Measurements from ENCODE around the gene MAP2K7.

The MAP2K7 gene

GRCh38 chr19:7905268-7905667 lies 1.6 kb downstream of the MAP2K7 start:
- no peak overlapping the region for H3K27ac ChIP-seq
- DNase-seq (ENCODE audit: low read depth, low spot score), result no peak

GRCh38 chr19:7905859-7906258 lies 2.2 kb downstream of the MAP2K7 start:
- H3K27ac ChIP-seq, result no peak overlapping the region
- no peak for DNase-seq (ENCODE audit: low read depth, low spot score)

DNA sequence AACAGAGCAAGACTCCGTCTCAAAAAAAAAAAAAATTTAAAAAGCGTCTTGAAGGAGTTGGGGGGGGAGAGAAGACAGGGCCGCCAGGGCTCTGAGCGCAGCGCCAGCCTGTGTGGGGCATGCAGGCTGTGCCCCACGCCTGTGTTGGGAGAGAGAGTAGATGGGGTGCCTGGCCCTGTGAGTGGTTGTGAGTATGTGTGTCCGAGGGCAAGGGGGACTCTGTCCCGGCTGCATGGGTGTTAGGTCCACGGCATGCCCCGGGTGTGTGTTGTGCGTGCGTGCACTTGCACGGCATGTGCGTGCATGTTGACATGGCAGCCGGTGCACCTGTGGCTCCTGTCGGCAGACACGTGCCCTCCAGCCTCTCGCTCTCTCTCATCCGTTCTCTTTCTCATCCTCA lies 3.4 kb downstream of the MAP2K7 start:
- no peak for DNase-seq (ENCODE audit: low read depth, low spot score)
- no peak overlapping the region for H3K27ac ChIP-seq

DNA sequence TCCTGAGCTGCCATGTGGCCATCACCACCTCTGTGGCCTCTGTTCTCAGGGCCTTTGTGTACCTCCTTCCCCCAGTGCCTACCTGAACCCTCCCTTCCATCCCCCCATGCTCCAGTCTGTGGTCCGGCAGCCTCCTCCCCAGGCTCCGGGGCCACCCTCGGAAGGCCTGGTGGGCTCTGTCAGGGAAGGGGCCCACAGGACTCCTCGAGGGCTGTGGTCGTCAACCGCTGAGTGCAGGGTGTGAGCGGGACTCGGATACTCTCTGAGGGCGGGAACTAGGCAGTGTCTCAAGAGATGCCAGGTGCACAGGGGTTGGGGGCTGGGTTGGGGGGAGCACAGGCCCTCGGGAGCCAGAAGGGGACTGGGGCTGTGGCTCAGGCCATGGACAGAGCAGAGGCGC lies 3.9 kb downstream of the MAP2K7 start:
- DNase-seq (ENCODE audit: low read depth, low spot score), result no peak
- no peak overlapping the region for H3K27ac ChIP-seq

GRCh38 chr19:7908078-7908699 lies 4.5 kb downstream of the MAP2K7 start:
- DNase-seq (ENCODE audit: low read depth, low spot score), result no peak
- H3K27ac ChIP-seq, result no peak overlapping the region

DNA sequence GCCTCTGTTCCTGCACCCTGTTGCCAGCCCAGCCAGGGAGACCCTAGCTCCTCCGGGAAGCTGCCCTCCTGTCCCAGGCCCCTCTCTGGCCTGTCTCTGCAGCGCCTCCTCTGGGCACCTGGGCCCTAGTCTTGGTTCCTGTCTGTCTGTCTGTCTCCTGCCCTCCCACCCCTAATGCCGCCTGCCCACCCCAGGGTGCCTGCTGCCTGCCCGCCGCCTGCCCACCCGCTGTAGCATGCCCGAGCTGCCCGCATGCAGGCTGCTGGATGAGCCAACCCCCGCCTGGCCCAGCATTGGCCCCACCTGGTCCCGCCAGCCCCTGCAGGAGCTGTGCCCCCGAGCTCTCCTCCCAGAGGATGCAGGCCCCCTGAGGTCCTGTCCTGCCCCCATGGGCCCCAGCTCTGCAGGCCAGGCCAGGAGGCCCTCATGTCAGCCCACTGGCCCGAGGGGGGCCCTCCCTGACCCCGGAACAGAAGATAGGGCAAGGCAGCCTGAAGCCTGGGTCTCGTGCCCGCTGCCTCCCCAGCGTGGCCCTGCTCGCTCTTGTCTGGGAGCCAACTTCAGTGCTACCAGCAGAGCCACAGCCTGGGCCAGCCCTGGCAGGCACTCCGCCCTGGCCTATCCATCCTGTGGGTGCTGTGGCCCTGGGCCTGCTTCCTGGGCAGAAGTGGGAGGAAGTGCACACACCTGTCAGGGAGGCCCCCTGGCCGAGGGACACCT lies 5.2 kb downstream of the MAP2K7 start:
- DNase-seq (ENCODE audit: low read depth, low spot score), result no peak
- H3K27ac ChIP-seq, result no peak overlapping the region

GRCh38 chr19:7909471-7910067 lies 5.9 kb downstream of the MAP2K7 start:
- no peak for DNase-seq (ENCODE audit: low read depth, low spot score)
- H3K27ac ChIP-seq, result no peak overlapping the region

GRCh38 chr19:7910321-7911161 lies 6.9 kb downstream of the MAP2K7 start:
- DNase-seq (ENCODE audit: low read depth, low spot score), result no peak
- H3K27ac ChIP-seq, result no peak overlapping the region

GRCh38 chr19:7911508-7912143 lies 7.9 kb downstream of the MAP2K7 start:
- H3K27ac ChIP-seq, result no peak overlapping the region

GRCh38 chr19:7912144-7912696 lies 8.5 kb downstream of the MAP2K7 start:
- no peak overlapping the region for H3K27ac ChIP-seq
- no peak for DNase-seq (ENCODE audit: low read depth, low spot score)

More at GRCh38 chr19:7911508-7912143, 7.9 kb downstream of the MAP2K7 start:
- no peak for DNase-seq (ENCODE audit: low read depth, low spot score)

DNA sequence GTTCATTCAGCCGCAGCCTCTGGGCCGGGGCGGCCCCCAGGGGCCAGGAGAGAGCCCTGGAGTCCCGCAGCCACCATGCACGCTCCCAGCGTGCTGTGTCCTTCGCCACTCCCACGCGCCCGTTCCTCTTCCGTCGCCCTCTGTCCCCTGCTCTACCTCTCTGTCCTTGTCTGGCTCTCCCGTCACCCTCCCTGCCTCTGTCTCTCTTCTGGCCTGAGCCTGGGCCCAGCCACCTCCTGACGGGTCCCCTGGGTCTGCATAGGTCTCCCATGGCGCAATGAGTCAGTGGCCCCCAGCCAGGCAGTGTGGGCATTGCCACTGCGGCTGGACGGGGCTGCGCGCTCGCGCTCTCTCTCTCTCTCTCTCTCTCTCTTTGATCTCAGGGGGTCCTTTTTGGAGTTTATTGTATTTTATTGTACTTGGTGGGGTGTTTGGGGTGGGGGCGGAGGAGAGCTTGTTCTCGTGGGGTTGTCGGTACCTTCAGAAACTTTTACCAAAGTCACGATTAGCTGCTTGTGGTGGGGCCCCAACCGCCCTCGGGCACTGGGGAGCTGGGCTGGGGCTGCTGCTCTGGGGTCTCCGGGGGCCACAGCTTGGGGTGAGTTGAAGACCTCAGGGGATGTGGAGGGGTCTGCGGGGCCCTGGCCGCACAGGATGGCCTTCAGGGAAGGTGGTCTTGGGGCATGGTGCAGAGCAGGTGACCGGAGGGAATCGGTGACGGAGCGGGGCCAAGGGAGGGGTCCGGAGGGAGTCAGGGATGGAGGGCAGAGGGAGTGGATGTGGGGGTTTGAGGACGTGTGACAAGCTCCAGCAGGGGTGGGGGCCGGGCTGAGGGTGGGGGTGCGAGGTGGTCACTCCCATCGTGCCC lies 9.3 kb downstream of the MAP2K7 start:
- H3K27ac ChIP-seq, result no peak overlapping the region

DNA sequence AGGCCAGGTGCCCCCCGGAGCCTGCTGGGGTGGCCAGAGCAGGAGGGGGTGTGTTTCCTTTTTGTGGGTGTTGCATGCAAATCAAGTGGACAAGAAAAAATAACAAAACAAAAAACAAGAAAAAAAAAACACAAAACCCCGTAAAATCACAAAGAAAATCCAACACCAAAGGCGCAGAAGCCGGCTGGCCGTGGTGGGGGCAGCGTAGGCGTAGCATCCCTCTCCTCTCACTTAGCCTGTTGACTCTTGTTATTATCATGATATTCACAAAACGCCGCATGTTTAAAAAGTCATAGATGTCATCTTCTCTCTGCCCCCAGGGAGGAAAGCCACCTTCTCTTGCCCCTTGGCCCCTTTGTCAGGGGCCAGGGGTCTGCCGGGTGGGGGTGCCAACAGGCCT lies 10.0 kb downstream of the MAP2K7 start:
- H3K27ac ChIP-seq, result no peak overlapping the region
- no peak for DNase-seq (ENCODE audit: low read depth, low spot score)

More for the DNA sequence above, 9.3 kb downstream of the MAP2K7 start:
- no peak for DNase-seq (ENCODE audit: low read depth, low spot score)

- H3K27ac ChIP-seq, result no peak overlapping the region
- DNase-seq (ENCODE audit: low read depth, low spot score), result no peak
These were observed 10.4 kb downstream of the MAP2K7 start for GRCh38 chr19:7914099-7914498.

- H3K27ac ChIP-seq, result no peak within 1 kb of the TSS
- DNase-seq (ENCODE audit: low read depth, low spot score), result no peak
These were observed 10.9 kb downstream of the MAP2K7 start, which contains the start of gene TGFBR3L for GRCh38 chr19:7914598-7915045. Gene TGFBR3L (plus strand): TSS chr19:7914830.

DNA sequence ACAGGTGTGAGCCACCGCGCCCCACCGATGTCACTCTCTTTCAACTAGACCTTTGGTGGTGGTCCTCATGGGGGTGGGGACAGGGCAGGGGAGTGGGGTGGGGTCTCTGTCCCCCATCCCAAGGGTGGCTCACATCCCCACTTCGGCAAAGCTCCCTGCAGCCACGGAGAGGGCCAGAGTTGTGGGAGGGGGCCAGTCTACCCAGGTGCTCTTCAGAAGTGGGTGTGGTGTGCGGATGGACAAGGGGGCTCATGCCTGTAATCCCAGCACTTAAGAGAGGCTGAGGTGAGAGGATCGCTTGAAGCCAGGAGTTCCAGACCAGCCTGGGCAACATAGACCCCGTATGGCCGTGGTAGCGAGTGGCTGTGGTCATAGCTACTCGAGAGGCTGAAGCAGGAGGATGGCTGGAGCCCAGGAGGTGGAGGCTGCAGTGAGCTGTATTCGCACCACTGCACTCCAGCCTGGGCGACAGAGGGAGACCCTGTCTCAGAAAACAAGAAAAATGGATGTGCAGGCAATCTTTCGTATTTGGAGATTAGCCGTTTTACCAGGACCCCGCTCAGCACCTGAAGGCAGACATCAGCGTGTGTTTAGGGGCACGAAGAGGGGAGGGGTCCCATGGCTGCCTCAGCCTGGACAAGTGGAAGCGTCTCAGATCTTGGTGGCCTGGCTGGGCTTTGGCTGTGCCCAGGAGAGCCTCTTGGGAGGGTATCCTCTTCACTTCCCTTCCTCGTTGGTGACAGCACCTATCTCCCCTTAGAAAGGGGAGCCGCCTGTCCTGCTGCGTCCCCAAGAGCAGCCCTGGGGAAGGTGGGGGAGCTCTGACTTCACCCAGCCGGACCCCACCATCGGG lies 11.8 kb downstream of the MAP2K7 start:
- no peak overlapping the region for H3K27ac ChIP-seq
- no peak for DNase-seq (ENCODE audit: low read depth, low spot score)

DNA sequence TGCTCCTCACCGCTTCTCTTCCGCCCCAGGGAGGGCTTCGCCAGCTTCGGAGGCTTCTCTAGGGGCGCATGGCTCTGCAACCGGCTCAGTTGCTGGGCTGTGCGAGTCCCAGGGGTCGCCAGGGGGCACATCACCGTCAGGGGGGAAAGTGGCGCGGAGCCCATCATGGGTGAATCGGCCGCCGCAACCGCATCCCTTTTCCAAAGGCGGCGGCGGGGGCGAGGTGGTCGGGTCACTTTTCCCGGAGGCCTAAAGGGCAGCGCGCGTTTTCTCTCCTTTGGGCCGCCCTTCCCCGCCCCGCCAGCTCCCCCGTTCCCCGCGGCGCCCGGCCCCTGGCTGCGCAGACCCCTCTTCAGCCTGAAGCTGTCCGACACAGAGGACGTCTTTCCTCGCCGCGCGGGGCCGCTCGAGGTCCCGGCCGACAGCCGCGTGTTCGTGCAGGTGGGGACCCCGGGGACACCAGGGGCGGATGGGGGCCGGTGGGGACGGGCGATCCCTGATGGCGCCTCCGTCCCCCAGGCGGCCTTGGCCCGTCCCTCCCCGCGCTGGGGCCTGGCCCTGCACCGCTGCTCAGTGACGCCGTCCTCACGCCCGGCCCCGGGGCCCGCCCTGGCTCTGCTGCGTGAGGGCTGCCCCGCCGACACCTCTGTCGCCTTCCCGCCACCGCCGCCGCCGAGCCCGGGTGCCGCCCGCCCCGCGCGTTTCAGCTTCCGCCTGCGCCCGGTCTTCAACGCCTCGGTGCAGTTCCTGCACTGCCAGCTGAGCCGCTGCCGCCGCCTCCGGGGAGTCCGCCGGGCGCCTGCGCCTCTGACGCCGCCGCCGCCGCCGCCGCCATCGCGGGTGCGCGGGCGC lies 12.7 kb downstream of the MAP2K7 start:
- DNase-seq (ENCODE audit: low read depth, low spot score), result no peak
- H3K27ac ChIP-seq, result peak overlapping the region; percentile 22

DNA sequence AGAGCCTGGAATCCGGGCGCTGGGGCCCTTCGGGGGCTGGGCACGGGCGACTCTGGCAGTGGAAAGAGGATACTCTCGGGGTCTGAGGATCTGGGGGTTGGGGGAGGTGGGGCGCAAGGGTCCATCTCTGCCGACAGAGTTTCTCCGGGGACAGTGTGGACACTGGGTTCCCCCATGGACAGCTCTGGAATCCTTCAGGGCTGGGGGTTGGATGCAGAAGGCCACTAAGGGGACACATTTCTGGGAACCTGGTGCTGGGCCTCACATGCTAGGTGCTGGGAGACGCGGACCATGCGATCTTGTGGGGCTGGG lies 13.2 kb downstream of the MAP2K7 start:
- peak overlapping the region; percentile 22 for H3K27ac ChIP-seq
- DNase-seq (ENCODE audit: low read depth, low spot score), result no peak

All from epithelial cell of prostate (primary cell).